Right cardiac atrium (tissue), 5 donors: Measurements from ENCODE around the gene CPNE2. TPM values are rescaled to one million over a fixed set of nuclear protein-coding genes. Genes with fewer than 3 reads are reported as not detected.

Source experiments
- ATAC-seq, 2 donors: fragments of 200-7000 bp; cut with Tn5 transposase; one replicate each; pipeline versions ENCODE4 v1.8.0 to v1.9.1; 2020; ENCODE audit warnings: moderate library complexity in 2 of 2, mild to moderate bottlenecking in 1 of 2
- DNase-seq, 3 donors: peaks; one replicate each; pipeline ENCODE4 v3.0.0-alpha.2; 2020
- H3K27ac ChIP-seq: one replicate; pipeline ENCODE4 v1.5.1; 2013; ENCODE audit warnings: mild to moderate bottlenecking, low read length, control low read depth, moderate library complexity
- H3K27me3 ChIP-seq: one replicate; pipeline ENCODE4 v1.6.1; 2013; ENCODE audit not compliant: control insufficient read depth, insufficient read depth
- H3K4me1 ChIP-seq: one replicate; pipeline ENCODE4 v1.6.1; 2013; ENCODE audit warnings: low read length; ENCODE audit not compliant: control insufficient read depth, insufficient read depth
- H3K4me3 ChIP-seq: one replicate; pipeline ENCODE4 v1.5.1; 2013; ENCODE audit warnings: low read length, control low read depth
- H3K9me3 ChIP-seq: one replicate; pipeline ENCODE4 v1.6.1; 2013; ENCODE audit warnings: low read length; ENCODE audit not compliant: control insufficient read depth
- WGBS: extraction: QIAGEN DNeasy Blood & Tissue Kit; methylation state at CpG from one replicate; pipeline ENCODE4 v1.1.7; 2013; 5-methylcytosine and 5-hydroxymethylcytosine counted together
- intact Hi-C, 4 donors: fragments of 100-400 bp; cut with DNase I; formaldehyde crosslinking; loops; one replicate each; pipeline versions ENCODE4 v1.11.0 to v1.14.0; 2022 to 2023
- polyA plus RNA-seq: library from polyadenylated mRNA; stranded (reverse); fragments of 200-250 nt; gene quantifications from one replicate; pipeline ENCODE4 v1.2.3, GENCODE V29; 2013
- total RNA-seq, 4 donors: library from RNA; stranded (reverse); fragmentation: NEBNext Ultra II Directional; extraction: Animal tissue kit (Norgen Biotek cat#: 25700); gene quantifications; one replicate each; pipeline ENCODE4 v1.2.1, GENCODE V29; 2021
- donor health status: healthy with polysubstance abuse.
- donor health status: DM: no; HTN: yes; CAD: no.
- donor health status: DM: no; HTN: no; CAD: no.
- donor health status: DM: no; HTN: yes; CAD: no; lungs with severe emphysema.
- donor health status: DM: yes; HTN: yes; CAD: no.

CPNE2 gene
- total and polyA plus RNA-seq, 5 donors: 13.4 to 24.7 (median 13.7) TPM

GRCh38 chr16:57146040-57146647 lies 53.8 kb downstream of the CPNE2 start:
- H3K4me3 ChIP-seq: no peak overlapping the region
- intact Hi-C loops: loop anchor here in 1 of 4 donors (10.0 kb wide), 1 partner anchor 51 kb away; the partner anchor contains the start of gene CPNE2
- H3K4me1 ChIP-seq: peaks cover 8% of the 10 kb centered on the region
- ATAC-seq (no peak), DNase-seq (peak in 2 of 3 donors; percentile 63 to 66)
- H3K9me3 ChIP-seq: no peaks in the 10 kb centered on the region
- no peak overlapping the region for H3K27ac ChIP-seq
- 75% methylated on average over 24 of the region's 24 CpGs for WGBS
- no peaks in the 10 kb centered on the region for H3K27me3 ChIP-seq

DNA sequence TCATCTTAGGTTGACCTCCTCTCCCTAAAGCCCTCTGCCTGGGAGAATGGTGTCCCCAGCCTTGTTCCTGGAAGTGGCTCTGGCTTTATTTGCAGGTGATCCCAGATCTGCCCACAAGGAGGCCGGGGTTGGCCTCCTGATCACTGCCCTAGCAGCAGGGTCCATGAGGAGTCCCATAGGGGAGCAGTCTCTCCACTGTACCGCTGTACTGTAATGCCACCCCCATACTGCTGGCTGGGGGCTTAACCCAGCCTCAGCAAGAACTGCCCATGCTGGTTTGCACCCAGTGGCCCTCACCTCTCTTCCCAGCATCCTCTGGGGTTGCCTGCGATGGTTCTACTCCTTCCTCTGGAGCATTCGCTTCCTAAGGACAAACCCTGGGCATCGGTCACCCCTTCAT lies 54.4 kb downstream of the CPNE2 start:
- H3K4me3 ChIP-seq: no peak overlapping the region
- peak overlapping the region; percentile 10 for H3K27ac ChIP-seq
- no peaks in the 10 kb centered on the region for H3K27me3 ChIP-seq
- no peaks in the 10 kb centered on the region for H3K9me3 ChIP-seq
- intact Hi-C loops: loop anchor here in 1 of 4 donors (10.0 kb wide), 1 partner anchor 52 kb away; the partner anchor contains the start of gene CPNE2
- peaks cover 8% of the 10 kb centered on the region for H3K4me1 ChIP-seq
- 87% methylated on average over 5 of the region's 5 CpGs for WGBS
- no peak for ATAC-seq
- peak in 1 of 3 donors; percentile 30 for DNase-seq

DNA sequence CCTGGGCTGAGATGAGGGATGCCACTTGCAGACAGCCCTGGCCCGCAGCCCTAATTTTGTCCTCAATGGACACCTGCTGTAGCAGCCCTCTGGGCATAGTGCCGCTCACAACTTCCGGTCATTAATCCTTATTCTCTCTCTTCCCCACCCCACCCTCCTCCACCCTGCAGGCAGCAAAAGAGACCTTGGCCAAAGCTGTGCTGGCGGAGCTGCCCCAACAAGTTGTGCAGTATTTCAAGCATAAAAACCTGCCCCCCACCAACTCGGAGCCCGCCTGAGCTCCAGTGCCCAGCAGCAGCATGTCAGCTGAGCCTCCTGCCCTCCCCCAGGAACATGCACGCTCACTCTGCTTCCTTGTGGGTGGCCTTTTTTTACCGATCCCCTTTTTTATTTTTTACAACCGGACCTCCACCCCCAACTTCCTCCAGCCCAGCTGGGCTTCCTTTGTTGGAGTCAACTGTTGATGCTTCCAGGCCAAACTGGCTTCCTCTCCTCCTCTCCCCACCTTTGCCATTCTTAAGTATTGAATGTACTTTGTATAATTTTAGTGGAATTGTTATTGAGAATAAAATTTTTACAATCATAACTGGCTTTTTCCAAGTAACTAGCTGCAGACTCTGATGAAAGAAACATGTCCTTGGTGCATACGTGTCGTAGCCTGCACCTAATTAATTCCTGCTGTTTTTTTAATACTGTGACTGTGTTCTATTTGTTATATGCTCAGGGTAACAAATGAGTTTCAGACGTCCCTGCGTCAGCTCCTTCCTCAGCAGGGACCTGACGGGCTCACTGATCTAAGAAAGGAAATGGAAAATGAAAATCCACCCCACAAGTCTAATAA lies 55.2 kb downstream of the CPNE2 start:
- peak; percentile 9 to 21 for ATAC-seq
- WGBS: 37% methylated on average over 14 of the region's 14 CpGs
- peak overlapping the region; percentile 37 for H3K27ac ChIP-seq
- no peak overlapping the region for H3K4me3 ChIP-seq
- peaks cover 6% of the 10 kb centered on the region for H3K4me1 ChIP-seq
- DNase-seq: peak in 2 of 3 donors; percentile 68 to 69
- no peaks in the 10 kb centered on the region for H3K9me3 ChIP-seq
- no peaks in the 10 kb centered on the region for H3K27me3 ChIP-seq
- intact Hi-C loops: loop anchor here in 1 of 4 donors (10.0 kb wide), 1 partner anchor 53 kb away; the partner anchor contains the start of gene CPNE2

GRCh38 chr16:57148481-57148880 lies 56.1 kb downstream of the CPNE2 start:
- H3K9me3 ChIP-seq: no peaks in the 10 kb centered on the region
- DNase-seq (peak in 1 of 3 donors; percentile 24), ATAC-seq (no peak)
- H3K4me1 ChIP-seq: peaks cover 6% of the 10 kb centered on the region
- WGBS: 89% methylated on average over 6 of the region's 6 CpGs
- peak overlapping the region; percentile 48 for H3K27ac ChIP-seq
- no peak overlapping the region for H3K4me3 ChIP-seq
- H3K27me3 ChIP-seq: no peaks in the 10 kb centered on the region
- intact Hi-C loops: loop anchor here in 1 of 4 donors (10.0 kb wide), 1 partner anchor 54 kb away; the partner anchor contains the start of gene CPNE2

DNA sequence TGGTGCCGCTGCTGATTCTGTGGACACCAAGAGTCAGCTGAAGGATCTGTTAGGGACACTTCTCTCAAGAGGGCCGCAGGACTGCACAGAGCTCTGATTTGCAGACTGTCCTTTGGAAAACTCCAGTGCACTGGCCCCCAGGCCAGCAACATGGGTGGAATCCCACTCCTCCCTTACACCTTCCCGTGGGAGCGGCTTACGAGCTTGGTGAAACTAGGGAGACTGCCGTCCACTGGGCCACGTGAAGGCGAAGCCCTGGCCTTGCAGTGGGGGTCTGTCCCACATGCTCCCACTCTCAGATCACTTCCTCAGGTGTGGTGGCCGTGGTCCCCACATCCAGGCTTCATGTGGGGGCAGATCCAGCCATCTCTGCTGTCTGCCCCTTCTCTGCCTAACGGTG lies 57.0 kb downstream of the CPNE2 start:
- H3K27ac ChIP-seq: no peak overlapping the region
- no peaks in the 10 kb centered on the region for H3K9me3 ChIP-seq
- H3K4me1 ChIP-seq: peaks cover 6% of the 10 kb centered on the region
- peak in 1 of 3 donors; percentile 19 for DNase-seq
- no peak for ATAC-seq
- intact Hi-C loops: loop anchor here in 1 of 4 donors (10.0 kb wide), 1 partner anchor 55 kb away; the partner anchor contains the start of gene CPNE2
- 92% methylated on average over 10 of the region's 10 CpGs for WGBS
- H3K4me3 ChIP-seq: no peak overlapping the region
- H3K27me3 ChIP-seq: no peaks in the 10 kb centered on the region

GRCh38 chr16:57150682-57151330 lies 58.4 kb downstream of the CPNE2 start:
- no peaks in the 10 kb centered on the region for H3K27me3 ChIP-seq
- H3K4me3 ChIP-seq: no peak overlapping the region
- ATAC-seq: no peak
- H3K27ac ChIP-seq: no peak overlapping the region
- H3K4me1 ChIP-seq: peaks cover 3% of the 10 kb centered on the region
- no peaks in the 10 kb centered on the region for H3K9me3 ChIP-seq
- no peak for DNase-seq
- WGBS: 87% methylated on average over 9 of the region's 9 CpGs
- intact Hi-C loops: loop anchor here in 1 of 4 donors (10.0 kb wide), 1 partner anchor 56 kb away; the partner anchor contains the start of gene CPNE2

GRCh38 chr16:57151369-57151768 lies 59.0 kb downstream of the CPNE2 start:
- peaks cover 3% of the 10 kb centered on the region for H3K4me1 ChIP-seq
- H3K9me3 ChIP-seq: no peaks in the 10 kb centered on the region
- intact Hi-C loops: loop anchor here in 1 of 4 donors (10.0 kb wide), 1 partner anchor 57 kb away; the partner anchor contains the start of gene CPNE2
- H3K27ac ChIP-seq: no peak overlapping the region
- no peak for DNase-seq
- no peaks in the 10 kb centered on the region for H3K27me3 ChIP-seq
- ATAC-seq: no peak
- 69% methylated on average over 2 of the region's 2 CpGs for WGBS
- no peak overlapping the region for H3K4me3 ChIP-seq

DNA sequence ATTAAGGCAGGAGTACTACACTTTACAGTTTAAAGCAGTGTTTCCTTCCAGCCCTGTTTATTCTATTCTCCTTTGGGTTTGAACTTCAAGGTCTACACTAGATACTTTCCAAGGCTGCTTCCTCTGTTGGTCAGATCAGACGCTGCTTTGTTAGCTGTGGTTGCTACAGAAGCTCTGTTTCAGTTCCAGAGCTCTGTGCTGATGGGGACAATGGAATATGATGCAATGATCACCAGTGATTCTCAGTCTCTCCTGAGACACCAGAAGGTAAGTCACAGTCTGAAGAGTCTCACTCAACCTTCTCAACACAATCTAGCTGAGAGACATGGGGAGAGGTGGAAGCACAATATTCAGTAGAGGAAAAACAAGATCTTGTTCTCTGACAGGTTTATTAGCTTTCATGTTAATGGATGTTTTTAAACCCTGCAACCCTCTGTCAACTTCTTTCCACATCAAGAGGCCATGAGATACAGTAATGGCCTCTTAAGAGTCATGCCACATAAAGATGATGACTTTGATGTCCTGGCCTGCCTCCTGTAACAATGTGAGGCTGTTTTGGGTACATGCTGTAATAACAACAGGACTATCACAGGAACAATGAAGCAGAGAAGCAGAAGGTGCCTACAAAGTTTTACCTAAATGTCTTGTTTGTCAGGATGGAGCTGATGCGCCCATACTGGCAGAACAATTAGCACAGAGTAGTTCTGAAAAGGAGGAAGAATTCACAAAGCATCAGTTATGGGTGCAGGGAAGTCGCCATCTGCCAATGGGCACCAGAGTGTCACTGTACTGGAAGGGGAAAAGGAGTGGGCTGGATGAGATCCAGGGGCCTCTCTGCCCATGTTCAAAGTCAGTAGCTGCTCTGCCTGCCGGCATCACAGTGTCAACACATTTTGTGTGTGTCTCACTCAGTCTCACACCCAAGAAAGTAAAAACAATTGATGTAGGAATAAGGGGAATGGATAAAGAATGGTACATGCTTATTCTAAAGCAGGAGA lies 60.0 kb downstream of the CPNE2 start:
- no peaks in the 10 kb centered on the region for H3K4me1 ChIP-seq
- no peaks in the 10 kb centered on the region for H3K27me3 ChIP-seq
- 84% methylated on average over 4 of the region's 4 CpGs for whole genome bisulfite sequencing
- peak in 1 of 3 donors; percentile 28 for DNase-seq
- H3K4me3 ChIP-seq: no peak overlapping the region
- no peaks in the 10 kb centered on the region for H3K9me3 ChIP-seq
- ATAC-seq: no peak
- H3K27ac ChIP-seq: no peak overlapping the region
- intact Hi-C loops: loop anchor here in 1 of 4 donors (10.0 kb wide), 1 partner anchor 58 kb away; the partner anchor contains the start of gene CPNE2

DNA sequence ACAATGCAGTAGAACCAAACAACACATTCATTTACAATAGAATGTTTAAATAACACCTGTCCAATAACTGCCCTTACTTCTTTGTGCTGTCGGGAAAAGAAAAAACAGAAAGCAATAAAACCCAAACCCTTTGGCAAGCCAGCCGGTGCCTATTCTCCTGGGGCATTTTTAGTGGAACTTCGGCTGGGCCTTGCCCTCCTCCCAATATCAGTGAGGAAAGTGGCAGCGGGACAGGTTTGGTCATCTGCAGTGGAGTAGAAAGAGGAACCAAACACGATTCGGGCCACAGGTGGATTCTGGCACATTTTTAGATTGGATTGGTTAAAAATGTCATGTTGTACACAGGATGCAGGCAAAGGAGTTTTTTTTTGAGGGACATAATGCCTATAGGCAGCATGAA lies 61.5 kb downstream of the CPNE2 start:
- 84% methylated on average over 6 of the region's 6 CpGs for WGBS
- no peaks in the 10 kb centered on the region for H3K4me1 ChIP-seq
- H3K4me3 ChIP-seq: no peak overlapping the region
- H3K9me3 ChIP-seq: no peaks in the 10 kb centered on the region
- no peaks in the 10 kb centered on the region for H3K27me3 ChIP-seq
- no peak for DNase-seq
- intact Hi-C loops: loop anchor here in 1 of 4 donors (10.0 kb wide), 1 partner anchor 59 kb away; the partner anchor contains the start of gene CPNE2
- no peak overlapping the region for H3K27ac ChIP-seq
- ATAC-seq: no peak
